Prostate gland (tissue), 2 donors: ENCODE data around the gene UBA7. TPM values are rescaled to one million over a fixed set of nuclear protein-coding genes. Genes with fewer than 3 reads are reported as not detected.

ENCODE experiments used
- DNase-seq: peaks from one replicate; pipeline ENCODE4 v3.0.0-alpha.2; 2019; ENCODE audit warnings: low spot score
- H3K27ac ChIP-seq, 2 donors: fragments of 200-600 bp; sonication (generic); 2 replicates each; pipeline ENCODE4 v1.5.1; 2017 to 2019
- H3K27me3 ChIP-seq: fragments of 200-600 bp; sonication (generic); replicated peaks from 2 replicates; pipeline ENCODE4 v1.5.1; 2019; ENCODE audit not compliant: insufficient read depth
- H3K36me3 ChIP-seq, 2 donors: fragments of 200-600 bp; sonication (generic); 1 replicate in 1 of 2; 2 replicates in 1 of 2; pipeline versions ENCODE4 v1.5.1 to v1.8.1; 2017 to 2019
- H3K4me1 ChIP-seq: fragments of 200-600 bp; sonication (generic); replicated peaks from 2 replicates; pipeline ENCODE4 v1.5.1; 2019
- H3K4me3 ChIP-seq, 2 donors: fragments of 200-600 bp; sonication (generic); 2 replicates each; pipeline ENCODE4 v1.5.1; 2017 to 2019
- H3K9me3 ChIP-seq: fragments of 200-600 bp; sonication (generic); 2 replicates; pipeline ENCODE4 v1.5.1; 2017
- CTCF ChIP-seq, 4 experiments: fragments of 200-600 bp in 2 of 4; fragments of 450-650 bp in 2 of 4; sonication (generic) in 2 of 4; IDR thresholded peaks; 1 replicate in 3 of 4; 2 replicates in 1 of 4; pipeline ENCODE4 v1.5.1; 2016 to 2019; ENCODE audit warnings: antibody characterized with exemption in 4 of 4, mild to moderate bottlenecking in 2 of 4, moderate library complexity in 2 of 4
- POLR2A ChIP-seq: fragments of 450-650 bp; IDR thresholded peaks from one replicate; pipeline ENCODE4 v1.6.1; 2016; ENCODE audit warnings: antibody characterized with exemption, mild to moderate bottlenecking
- POLR2AphosphoS5 ChIP-seq: sonication (generic); formaldehyde crosslinking; IDR thresholded peaks from one replicate; pipeline ENCODE4 v1.6.1; 2017; ENCODE audit warnings: antibody characterized with exemption
- WGBS: methylation state at CpG from one replicate; pipeline ENCODE4 v1.1.5; 2018; 5-methylcytosine and 5-hydroxymethylcytosine counted together
- intact Hi-C: fragments of 100-400 bp; cut with DNase I; formaldehyde crosslinking; loops from one replicate; pipeline ENCODE4 v1.14.2; 2022
- total RNA-seq, 2 donors: library from RNA; depleted of rRNA; stranded (reverse); fragments of >200 nt; gene quantifications; one replicate each; pipeline ENCODE4 v1.1.0, GENCODE V29; 2016

UBA7 gene
- total RNA-seq, 2 donors from 2014 or later, result 50.5 to 96.9 TPM

- Histone ChIP-seq H3K27ac (no peak overlapping the region), H3K9me3 (no peaks in the 10 kb centered on the region), H3K27me3 (no peaks in the 10 kb centered on the region), H3K36me3 (no peaks in the 10 kb centered on the region), H3K4me1 (no peaks in the 10 kb centered on the region), H3K4me3 (no peak overlapping the region)
- no peak for TF ChIP-seq POLR2A
- TF ChIP-seq POLR2AphosphoS5, result no peak
- no peak for TF ChIP-seq CTCF (IDR thresholded peaks at IDR 0.05)
- DNase-seq, result no peak
- WGBS, result 73% methylated on average over 1 of the region's 1 CpG
- intact Hi-C loops, result no loop called here
Measured at GRCh38 chr3:49771340-49771938, 42.3 kb downstream of the UBA7 start.

GRCh38 chr3:49769926-49770325 is 43.8 kb downstream of the UBA7 start:
- no peak for DNase-seq
- intact Hi-C loops, result no loop called here
- Histone ChIP-seq H3K27me3 (no peaks in the 10 kb centered on the region), H3K4me3 (no peak overlapping the region), H3K27ac (no peak overlapping the region), H3K36me3 (no peaks in the 10 kb centered on the region), H3K9me3 (no peaks in the 10 kb centered on the region), H3K4me1 (no peaks in the 10 kb centered on the region)
- TF ChIP-seq POLR2A, result no peak
- TF ChIP-seq CTCF (IDR thresholded peaks at IDR 0.05), result no peak
- no peak for TF ChIP-seq POLR2AphosphoS5

DNA sequence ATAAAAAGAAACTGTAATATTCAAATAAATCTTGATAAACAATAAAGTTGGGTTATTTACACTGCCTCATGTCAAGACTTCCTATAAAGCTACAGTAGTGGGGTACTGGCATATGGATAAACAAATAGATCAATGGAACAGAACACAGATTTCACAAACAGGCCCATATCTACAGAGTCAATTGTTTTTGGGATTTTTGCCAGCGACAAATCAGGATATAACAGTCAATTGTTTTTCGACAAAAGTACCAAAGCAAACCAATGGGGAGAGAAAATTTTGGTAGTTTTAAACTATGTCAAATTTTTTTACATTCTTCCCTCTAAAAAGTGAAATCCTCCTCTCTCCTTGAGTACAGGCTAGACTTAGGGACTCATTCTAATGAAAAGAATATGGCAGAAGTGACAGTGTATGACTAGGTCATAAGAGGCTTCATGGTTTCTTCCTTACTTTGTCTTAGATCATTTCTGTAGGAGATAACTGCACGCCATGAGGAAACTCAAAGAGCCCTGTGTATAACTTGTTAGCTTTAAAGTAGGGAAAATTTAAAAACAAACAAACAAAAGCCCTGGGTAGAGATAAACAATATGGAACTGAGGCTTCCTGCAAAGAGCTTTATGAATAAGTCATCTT is 44.4 kb downstream of the UBA7 start:
- 85% methylated on average over 3 of the region's 3 CpGs for WGBS
- intact Hi-C loops, result no loop called here
- no peak for TF ChIP-seq POLR2AphosphoS5
- no peak for TF ChIP-seq POLR2A
- TF ChIP-seq CTCF (IDR thresholded peaks at IDR 0.05), result no peak

DNA sequence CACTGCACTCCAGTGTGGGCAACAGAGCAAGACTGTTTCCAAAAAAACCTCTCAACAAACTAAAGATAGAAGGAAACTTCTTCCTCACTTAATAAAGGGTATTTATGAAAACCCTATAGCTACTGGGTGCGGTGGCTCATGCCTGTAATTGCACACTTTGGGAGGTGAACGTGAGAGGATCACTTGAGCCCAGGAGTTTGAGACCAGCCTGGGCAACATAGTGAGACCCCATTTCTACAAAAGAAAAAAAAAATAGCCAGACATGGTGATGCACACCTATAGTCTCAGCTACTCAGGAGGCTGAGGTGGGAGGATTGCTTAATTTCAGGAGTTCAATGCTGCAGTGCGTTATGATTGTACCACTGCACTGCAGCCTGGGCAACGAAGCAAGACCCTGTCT is 49.8 kb downstream of the UBA7 start:
- no peak for DNase-seq
- Histone ChIP-seq H3K27me3 (no peaks in the 10 kb centered on the region), H3K36me3 (no peaks in the 10 kb centered on the region), H3K4me3 (no peak overlapping the region), H3K4me1 (no peaks in the 10 kb centered on the region), H3K27ac (no peak overlapping the region), H3K9me3 (no peaks in the 10 kb centered on the region)
- WGBS, result 95% methylated on average over 4 of the region's 4 CpGs
- intact Hi-C loops, result no loop called here
- TF ChIP-seq POLR2A, result no peak
- TF ChIP-seq CTCF (IDR thresholded peaks at IDR 0.05), result no peak
- no peak for TF ChIP-seq POLR2AphosphoS5

More for the DNA sequence above, 44.4 kb downstream of the UBA7 start:
- DNase-seq, result no peak
- no peak overlapping the region for H3K27ac ChIP-seq
- H3K27me3 ChIP-seq, result no peaks in the 10 kb centered on the region
- no peaks in the 10 kb centered on the region for H3K9me3 ChIP-seq
- H3K36me3 ChIP-seq, result no peaks in the 10 kb centered on the region
- H3K4me1 ChIP-seq, result no peaks in the 10 kb centered on the region
- no peak overlapping the region for H3K4me3 ChIP-seq

DNA sequence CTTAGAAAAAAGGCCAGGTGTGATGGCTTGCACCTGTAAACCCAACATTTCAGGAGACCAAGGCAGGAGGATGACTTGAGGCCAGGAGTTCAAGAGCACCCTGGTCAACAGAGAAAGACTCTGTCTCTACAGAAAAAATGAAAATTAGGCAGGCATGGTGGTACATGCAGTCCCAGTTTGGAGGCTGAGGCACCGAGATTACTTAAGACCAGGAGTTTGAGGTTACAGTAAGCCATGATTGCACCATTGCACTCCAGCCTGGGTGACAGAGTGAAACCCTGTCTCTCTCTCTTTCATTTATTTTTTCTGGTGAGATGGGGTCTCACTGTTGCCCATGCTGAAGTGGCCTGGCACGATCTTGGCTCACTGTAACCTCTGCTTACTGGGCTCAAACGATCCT is 52.1 kb downstream of the UBA7 start:
- no peak for TF ChIP-seq POLR2AphosphoS5
- no peak for TF ChIP-seq CTCF (IDR thresholded peaks at IDR 0.05)
- TF ChIP-seq POLR2A, result no peak
- Histone ChIP-seq H3K36me3 (no peaks in the 10 kb centered on the region), H3K9me3 (no peaks in the 10 kb centered on the region), H3K27ac (no peak overlapping the region), H3K27me3 (no peaks in the 10 kb centered on the region), H3K4me3 (no peak overlapping the region), H3K4me1 (no peaks in the 10 kb centered on the region)
- intact Hi-C loops, result no loop called here
- DNase-seq, result no peak
- 90% methylated on average over 3 of the region's 3 CpGs for WGBS
